DMS 273 treated with DMSO at 0.1 percent for 48 hours (cell line): ENCODE data around the gene TFF2.
A peak's percentile ranks its signal among the peaks of the same experiment; 100 is the strongest.

Experiments
- DNase-seq: peaks from one replicate; lab custom pipeline; 2025; lab: John Stamatoyannopoulos, UW

TFF2 gene

GRCh38 chr21:42384156-42384945, 33.6 kb upstream of the TFF2 start:
- DNase-seq, result no peak

- DNase-seq, result no peak
Observed at GRCh38 chr21:42383331-42383730, 32.5 kb upstream of the TFF2 start.

- no peak for DNase-seq
Observed at GRCh38 chr21:42382915-42383314, 32.1 kb upstream of the TFF2 start.

- DNase-seq, result peak; percentile 8
Observed at GRCh38 chr21:42381347-42381984, 30.7 kb upstream of the TFF2 start.

- no peak for DNase-seq
Observed at GRCh38 chr21:42379426-42380215, 28.8 kb upstream of the TFF2 start.

GRCh38 chr21:42378418-42378817, 27.6 kb upstream of the TFF2 start:
- no peak for DNase-seq

GRCh38 chr21:42377951-42378340, 27.2 kb upstream of the TFF2 start:
- no peak for DNase-seq

- DNase-seq, result no peak
Observed at GRCh38 chr21:42377211-42377950, 26.6 kb upstream of the TFF2 start.

- DNase-seq, result no peak
Observed at GRCh38 chr21:42376338-42376982, 25.7 kb upstream of the TFF2 start.

GRCh38 chr21:42375966-42376337, 25.2 kb upstream of the TFF2 start:
- no peak for DNase-seq

- DNase-seq, result no peak
Observed at GRCh38 chr21:42375506-42375905, 24.7 kb upstream of the TFF2 start.

GRCh38 chr21:42374864-42375499, 24.2 kb upstream of the TFF2 start:
- DNase-seq, result no peak

- no peak for DNase-seq
Observed at GRCh38 chr21:42374457-42374856, 23.7 kb upstream of the TFF2 start.

- DNase-seq, result no peak
Observed at GRCh38 chr21:42373908-42374455, 23.2 kb upstream of the TFF2 start.

- no peak for DNase-seq
Observed at GRCh38 chr21:42373196-42373907, 22.6 kb upstream of the TFF2 start.

- DNase-seq, result no peak
Observed at GRCh38 chr21:42370894-42371654, 20.3 kb upstream of the TFF2 start.

- DNase-seq, result no peak
Observed at GRCh38 chr21:42369821-42370220, 19.0 kb upstream of the TFF2 start.

GRCh38 chr21:42367367-42368165, 16.8 kb upstream of the TFF2 start:
- DNase-seq, result no peak
